Gastrocnemius medialis (tissue), 4 donors: ENCODE results near the gene ELF1. TPM values are rescaled to one million over a fixed set of nuclear protein-coding genes. Genes with fewer than 3 reads are reported as not detected.

Experiments used
- ATAC-seq, 2 donors: fragments of 150-250 bp; one replicate each; pipeline ENCODE4 v1.9.1; 2016
- DNase-seq, 2 donors: peaks; one replicate each; pipeline ENCODE4 v3.0.0-alpha.2; 2019
- H3K27ac ChIP-seq, 4 donors: fragments of 200-600 bp; sonication (generic); 1 replicate in 1 of 4; 2 replicates in 3 of 4; pipeline ENCODE4 v1.5.1; 2016 to 2018; ENCODE audit warnings: mild to moderate bottlenecking in 2 of 4, moderate library complexity in 1 of 4
- H3K27me3 ChIP-seq, 3 donors: fragments of 200-600 bp; sonication (generic) in 2 of 3; 1 replicate in 1 of 3; 2 replicates in 2 of 3; pipeline versions ENCODE4 v1.5.1 to v1.6.0; 2016 to 2019; ENCODE audit warnings: mild to moderate bottlenecking in 1 of 3, moderate library complexity in 1 of 3
- H3K36me3 ChIP-seq, 2 donors: fragments of 200-600 bp; sonication (generic) in 1 of 2; one replicate each; pipeline ENCODE4 v1.5.1; 2017 to 2018
- H3K4me1 ChIP-seq, 2 donors: fragments of 200-600 bp; sonication (generic) in 1 of 2; one replicate each; pipeline ENCODE4 v1.5.1; 2016 to 2017; ENCODE audit warnings: mild to moderate bottlenecking in 2 of 2
- H3K4me3 ChIP-seq, 4 donors: fragments of 200-600 bp; sonication (generic) in 3 of 4; 1 replicate in 1 of 4; 2 replicates in 3 of 4; pipeline ENCODE4 v1.5.1; 2016 to 2019; ENCODE audit warnings: mild to moderate bottlenecking in 2 of 4
- H3K9me3 ChIP-seq, 3 donors: fragments of 200-600 bp; sonication (generic) in 2 of 3; 1 replicate in 1 of 3; 2 replicates in 2 of 3; pipeline ENCODE4 v1.5.1; 2016 to 2019
- POLR2A ChIP-seq, 2 donors: fragments of 450-650 bp; IDR thresholded peaks; one replicate each; pipeline ENCODE4 v1.6.1; 2017; ENCODE audit warnings: antibody characterized with exemption in 2 of 2, mild to moderate bottlenecking in 2 of 2, moderate library complexity in 2 of 2
- in situ Hi-C, 4 donors: fragments of 200-750 bp; cut with MboI; loops; one replicate each; pipeline versions ENCODE4 v1.15.0 to v1.8.0; 2017; ENCODE audit warnings: low sequenced_read_pairs in 4 of 4
- intact Hi-C: fragments of 100-400 bp; cut with DNase I; formaldehyde crosslinking; loops from one replicate; pipeline ENCODE4 v1.15.1; 2023; ENCODE audit warnings: low total_unique reads
- total RNA-seq, 4 donors: library from RNA; depleted of rRNA; stranded (reverse); fragments of >200 nt; gene quantifications; one replicate each; pipeline versions ENCODE4 v1.1.0 to v1.2.3, GENCODE V29; 2016
- TF ChIP-seq, protein P1 (sequence below), 5 experiments: fragments of 450-650 bp in 3 of 5; fragments of 200-600 bp in 2 of 5; sonication (generic) in 2 of 5; IDR thresholded peaks in 4 of 5; conservative IDR thresholded peaks in 1 of 5; 1 replicate in 4 of 5; 2 replicates in 1 of 5; pipeline ENCODE4 v1.5.1; 2016 to 2019; ENCODE audit warnings: antibody characterized with exemption in 5 of 5, mild to moderate bottlenecking in 3 of 5, moderate library complexity in 3 of 5

Gene ELF1
- total RNA-seq, 4 donors from 2014 or later = 24.8 to 48.7 (median 33.7) TPM

DNA sequence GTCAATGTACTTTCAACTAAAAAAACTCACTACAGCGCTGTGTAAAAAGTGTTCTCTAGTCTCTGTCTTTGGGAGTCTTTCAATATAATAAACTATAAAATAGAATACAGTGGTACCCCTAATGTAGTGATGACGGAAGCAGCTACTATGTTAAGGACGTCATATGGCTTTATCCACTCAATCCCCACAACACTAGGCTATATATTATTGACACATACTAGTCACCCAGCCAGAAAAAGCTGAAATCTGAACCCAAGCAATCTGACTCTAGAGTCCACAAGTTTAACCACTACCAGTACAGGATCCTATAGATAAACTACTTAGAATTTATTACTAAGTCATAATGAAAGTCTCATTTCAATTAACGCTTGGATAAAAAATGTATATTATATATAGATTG is 48.3 kb downstream of the ELF1 start:
- no peak for TF ChIP-seq POLR2A (IDR thresholded peaks at IDR 0.05)
- TF ChIP-seq, protein P1, sequence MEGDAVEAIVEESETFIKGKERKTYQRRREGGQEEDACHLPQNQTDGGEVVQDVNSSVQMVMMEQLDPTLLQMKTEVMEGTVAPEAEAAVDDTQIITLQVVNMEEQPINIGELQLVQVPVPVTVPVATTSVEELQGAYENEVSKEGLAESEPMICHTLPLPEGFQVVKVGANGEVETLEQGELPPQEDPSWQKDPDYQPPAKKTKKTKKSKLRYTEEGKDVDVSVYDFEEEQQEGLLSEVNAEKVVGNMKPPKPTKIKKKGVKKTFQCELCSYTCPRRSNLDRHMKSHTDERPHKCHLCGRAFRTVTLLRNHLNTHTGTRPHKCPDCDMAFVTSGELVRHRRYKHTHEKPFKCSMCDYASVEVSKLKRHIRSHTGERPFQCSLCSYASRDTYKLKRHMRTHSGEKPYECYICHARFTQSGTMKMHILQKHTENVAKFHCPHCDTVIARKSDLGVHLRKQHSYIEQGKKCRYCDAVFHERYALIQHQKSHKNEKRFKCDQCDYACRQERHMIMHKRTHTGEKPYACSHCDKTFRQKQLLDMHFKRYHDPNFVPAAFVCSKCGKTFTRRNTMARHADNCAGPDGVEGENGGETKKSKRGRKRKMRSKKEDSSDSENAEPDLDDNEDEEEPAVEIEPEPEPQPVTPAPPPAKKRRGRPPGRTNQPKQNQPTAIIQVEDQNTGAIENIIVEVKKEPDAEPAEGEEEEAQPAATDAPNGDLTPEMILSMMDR (IDR thresholded peaks at IDR 0.05 in 4 of 5, conservative IDR thresholded peaks at IDR 0.05 in 1 of 5) = no peak
- DNase-seq (no peak), ATAC-seq (no peak)
- no peaks in the 10 kb centered on the region for H3K9me3 ChIP-seq
- in situ Hi-C loops = loop anchor here in 1 of 4 donors (10.0 kb wide), 1 partner anchor 84 kb away; no protein-coding TSS in a partner anchor
- intact Hi-C loops = no loop called here
- no peaks in the 10 kb centered on the region for H3K36me3 ChIP-seq
- peaks cover 84% of the 10 kb centered on the region in 2 donors for H3K4me1 ChIP-seq
- no peak overlapping the region for H3K4me3 ChIP-seq
- H3K27me3 ChIP-seq = no peaks in the 10 kb centered on the region
- H3K27ac ChIP-seq = no peak overlapping the region

- Histone ChIP-seq H3K4me3 (no peak overlapping the region), H3K27ac (no peak overlapping the region), H3K9me3 (no peaks in the 10 kb centered on the region), H3K36me3 (no peaks in the 10 kb centered on the region), H3K27me3 (no peaks in the 10 kb centered on the region), H3K4me1 (peaks cover 73 to 75% of the 10 kb centered on the region in 2 donors)
- no peak for TF ChIP-seq POLR2A (IDR thresholded peaks at IDR 0.05)
- TF ChIP-seq, protein P1 (IDR thresholded peaks at IDR 0.05 in 4 of 5, conservative IDR thresholded peaks at IDR 0.05 in 1 of 5) = no peak
- DNase-seq = no peak
- in situ Hi-C loops (no loop called here), intact Hi-C loops (no loop called here)
- no peak for ATAC-seq
Observed at GRCh38 chr13:40969169-40969901, 49.8 kb downstream of the ELF1 start.

GRCh38 chr13:40968416-40969000 is 50.6 kb downstream of the ELF1 start:
- Histone ChIP-seq H3K4me1 (peaks cover 72 to 75% of the 10 kb centered on the region in 2 donors), H3K27me3 (no peaks in the 10 kb centered on the region), H3K4me3 (no peak overlapping the region), H3K36me3 (no peaks in the 10 kb centered on the region), H3K9me3 (no peaks in the 10 kb centered on the region), H3K27ac (no peak overlapping the region)
- TF ChIP-seq POLR2A (IDR thresholded peaks at IDR 0.05) = no peak
- TF ChIP-seq, protein P1 (IDR thresholded peaks at IDR 0.05 in 4 of 5, conservative IDR thresholded peaks at IDR 0.05 in 1 of 5) = no peak
- intact Hi-C loops = no loop called here
- DNase-seq = no peak
- in situ Hi-C loops = no loop called here
- no peak for ATAC-seq

DNA sequence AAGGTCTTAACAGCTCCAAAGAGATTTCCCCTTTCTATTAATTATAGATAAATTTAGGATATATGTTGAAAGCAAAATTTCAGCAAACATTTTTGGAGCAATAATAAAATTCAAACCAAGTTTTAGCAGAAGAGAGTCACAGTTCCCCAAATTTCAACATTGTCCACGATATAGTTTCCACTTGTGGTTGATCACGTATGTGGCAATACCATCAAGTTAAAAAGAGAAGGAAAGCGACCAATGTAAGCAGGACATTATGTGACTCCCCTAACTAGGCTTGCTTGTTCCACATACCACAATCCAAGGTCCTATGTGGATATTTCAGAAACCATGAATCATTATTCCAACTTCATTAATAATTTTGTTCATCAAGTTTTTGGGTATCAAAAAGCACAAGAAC is 52.8 kb downstream of the ELF1 start:
- DNase-seq (no peak), ATAC-seq (no peak)
- H3K4me1 ChIP-seq = peaks cover 52 to 68% of the 10 kb centered on the region in 2 donors
- no peaks in the 10 kb centered on the region for H3K9me3 ChIP-seq
- H3K36me3 ChIP-seq = no peaks in the 10 kb centered on the region
- H3K27me3 ChIP-seq = no peaks in the 10 kb centered on the region
- no peak overlapping the region for H3K4me3 ChIP-seq
- intact Hi-C loops = no loop called here
- TF ChIP-seq POLR2A (IDR thresholded peaks at IDR 0.05) = no peak
- TF ChIP-seq, protein P1 (IDR thresholded peaks at IDR 0.05 in 4 of 5, conservative IDR thresholded peaks at IDR 0.05 in 1 of 5) = no peak
- H3K27ac ChIP-seq = no peak overlapping the region
- in situ Hi-C loops = no loop called here
